GM04503 (cell line): ENCODE results near the gene SLC25A31.

Experiments used
- DNase-seq: peaks from one replicate; pipeline ENCODE4 v3.0.0-alpha.2; 2012; ENCODE audit warnings: low read depth

Gene SLC25A31

GRCh38 chr4:127730142-127730913 is at the start of gene SLC25A31:
SLC25A31 (plus strand) TSS chr4:127730400; CDS start chr4:127730546, 146 bp downstream.
- no peak for DNase-seq

DNA sequence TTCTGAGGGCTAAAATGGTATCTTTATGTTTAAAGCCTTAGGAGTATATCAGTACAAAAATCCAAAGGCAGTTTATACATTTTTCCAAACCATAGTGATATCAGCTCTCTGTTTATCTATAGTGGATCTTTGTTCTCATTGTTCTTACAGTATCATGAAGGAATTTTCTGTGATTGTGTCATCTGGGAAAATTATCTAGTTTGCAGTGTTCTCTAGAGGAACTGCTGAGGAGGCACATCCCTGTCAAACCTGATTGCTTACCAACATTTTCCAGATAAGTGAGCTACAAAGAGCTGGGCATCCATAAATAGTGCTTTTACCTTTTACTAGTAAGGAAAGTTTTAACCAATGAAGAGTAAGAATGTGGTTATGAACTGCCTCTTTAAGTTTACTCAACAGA is 44.9 kb upstream of the SLC25A31 start:
- no peak for DNase-seq

DNA sequence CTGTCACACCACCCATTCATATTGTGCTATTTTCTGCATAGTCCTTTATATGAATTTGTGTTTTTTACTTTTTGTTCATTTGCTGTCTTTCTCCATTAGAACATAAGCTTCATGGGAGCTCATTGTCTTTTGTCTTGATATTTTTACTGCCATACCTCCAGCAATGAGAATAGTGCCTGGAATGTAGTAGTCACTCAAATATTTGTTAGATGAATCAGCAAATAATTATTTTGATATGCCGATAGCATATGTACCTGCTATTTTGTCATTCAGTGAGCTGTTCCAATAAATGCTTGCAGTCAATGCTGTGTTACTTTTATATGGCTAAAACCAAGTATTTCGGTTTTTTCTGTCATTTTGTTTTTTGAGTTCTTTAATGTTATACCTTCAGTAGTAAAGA is 43.5 kb upstream of the SLC25A31 start:
- DNase-seq = no peak

DNA sequence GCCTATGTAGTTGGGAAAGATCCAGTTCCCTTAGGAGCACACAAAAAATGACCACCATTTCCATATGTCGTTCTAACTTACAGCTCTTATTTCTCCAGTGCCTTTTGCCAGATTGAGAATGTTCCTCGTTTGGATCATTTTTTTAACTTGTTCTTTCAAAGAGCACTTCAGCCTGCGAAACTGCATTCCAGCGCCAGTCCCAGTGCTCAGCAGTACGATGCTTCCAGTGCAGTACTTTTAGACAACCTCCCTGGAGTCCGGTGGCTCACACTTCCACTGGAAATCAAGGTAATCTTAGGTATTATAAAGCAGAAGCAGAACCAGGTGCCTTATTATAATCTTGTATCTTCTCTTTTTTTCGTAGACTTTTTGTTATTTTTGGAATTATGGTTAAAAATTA is 42.6 kb upstream of the SLC25A31 start:
- DNase-seq = no peak

GRCh38 chr4:127698789-127699200 is 31.4 kb upstream of the SLC25A31 start:
- peak; percentile 19 for DNase-seq

- no peak for DNase-seq
These were observed 21.2 kb upstream of the SLC25A31 start for GRCh38 chr4:127708985-127709384.

GRCh38 chr4:127709456-127709855 is 20.7 kb upstream of the SLC25A31 start:
- no peak for DNase-seq

DNA sequence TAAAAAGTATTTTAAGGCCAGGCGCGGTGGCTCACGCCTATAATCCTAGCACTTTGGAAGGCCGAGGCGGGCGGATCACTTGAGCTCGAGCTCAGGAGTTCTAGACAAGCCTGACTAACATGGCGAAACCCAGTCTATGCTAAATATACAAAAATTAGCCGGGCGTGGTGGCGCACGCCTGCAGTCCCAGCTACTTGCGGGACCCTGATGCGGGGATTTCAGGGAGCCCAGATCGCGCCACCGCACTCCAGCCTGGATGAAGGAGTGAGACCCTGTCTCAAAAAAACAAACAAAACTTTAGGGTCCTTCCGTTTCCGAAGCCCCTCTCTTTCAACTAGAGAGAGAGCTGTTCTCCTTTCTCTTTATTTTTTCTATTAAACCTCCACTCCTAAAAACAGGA is 1.2 kb downstream of the SLC25A31 start:
- no peak for DNase-seq

DNA sequence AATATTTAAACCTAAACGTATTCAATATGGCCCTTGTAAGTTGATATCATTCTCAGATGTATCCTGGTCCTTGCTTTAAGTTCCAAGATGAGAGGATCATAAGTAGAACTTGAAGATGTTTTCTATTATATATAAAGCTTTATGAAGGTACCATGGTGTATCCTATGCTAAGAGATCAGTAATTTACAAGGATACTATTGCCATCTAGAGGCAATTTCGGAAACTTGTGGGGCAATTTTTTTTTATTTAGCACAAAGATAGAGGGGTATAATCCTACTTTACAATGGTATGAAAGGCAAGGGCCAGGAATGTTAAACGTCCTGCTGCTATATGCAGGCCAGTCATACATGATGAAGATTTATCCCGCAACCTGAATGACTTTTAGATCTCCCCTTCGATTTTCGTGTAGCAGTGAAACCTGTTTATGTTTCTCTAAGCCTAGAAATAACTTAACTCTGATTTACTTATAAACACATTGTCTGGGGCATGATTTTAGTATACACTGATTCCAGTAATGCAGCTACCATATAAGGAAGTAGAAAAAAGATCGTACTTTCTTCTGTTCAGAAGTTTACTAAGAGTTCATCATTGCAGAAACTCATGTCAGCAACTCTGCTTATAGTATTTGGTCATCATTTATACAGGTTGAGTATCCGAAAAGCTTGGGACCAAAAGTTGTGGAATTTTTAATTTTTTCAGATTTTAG is 2.6 kb downstream of the SLC25A31 start:
- DNase-seq = peak; percentile 7

- DNase-seq = no peak
These were observed 4.8 kb downstream of the SLC25A31 start for GRCh38 chr4:127734976-127735375.

DNA sequence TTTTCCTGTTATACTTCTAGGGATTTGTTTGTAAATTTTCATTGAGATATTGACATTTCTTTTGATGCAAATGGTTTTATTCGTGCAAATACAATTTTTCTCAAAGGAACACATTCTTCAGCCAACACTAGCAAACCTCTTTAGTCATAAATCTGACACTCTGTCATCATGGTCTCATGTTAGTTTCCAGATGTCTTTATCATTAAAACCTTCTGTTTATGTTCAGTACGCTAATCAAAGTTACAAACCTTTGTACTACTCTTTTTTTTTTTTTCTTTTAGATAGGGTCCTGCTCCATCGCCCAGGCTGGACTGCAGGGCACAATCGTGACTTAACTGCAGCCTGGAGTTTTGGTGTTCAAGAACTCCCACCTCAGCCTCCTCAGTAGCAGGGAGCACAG is 7.1 kb downstream of the SLC25A31 start:
- no peak for DNase-seq

DNA sequence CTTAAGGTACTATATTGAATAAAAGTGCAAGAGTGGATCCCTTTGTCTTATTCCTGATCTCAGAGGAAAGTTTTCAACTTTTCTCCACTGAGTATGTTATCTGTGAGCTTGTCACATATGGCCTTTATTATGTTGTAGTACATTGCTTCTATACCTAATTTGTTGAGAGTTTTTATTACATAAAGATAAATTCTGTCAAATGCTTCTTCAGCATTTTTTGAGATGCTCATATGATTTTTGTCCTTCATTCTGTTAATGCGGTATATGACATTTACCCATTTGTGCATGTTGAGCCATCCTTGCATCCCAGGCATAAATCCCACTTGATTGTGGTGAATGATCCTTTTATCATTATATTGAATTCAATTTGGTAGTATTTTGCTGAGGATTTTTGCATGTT is 11.0 kb downstream of the SLC25A31 start:
- no peak for DNase-seq

DNA sequence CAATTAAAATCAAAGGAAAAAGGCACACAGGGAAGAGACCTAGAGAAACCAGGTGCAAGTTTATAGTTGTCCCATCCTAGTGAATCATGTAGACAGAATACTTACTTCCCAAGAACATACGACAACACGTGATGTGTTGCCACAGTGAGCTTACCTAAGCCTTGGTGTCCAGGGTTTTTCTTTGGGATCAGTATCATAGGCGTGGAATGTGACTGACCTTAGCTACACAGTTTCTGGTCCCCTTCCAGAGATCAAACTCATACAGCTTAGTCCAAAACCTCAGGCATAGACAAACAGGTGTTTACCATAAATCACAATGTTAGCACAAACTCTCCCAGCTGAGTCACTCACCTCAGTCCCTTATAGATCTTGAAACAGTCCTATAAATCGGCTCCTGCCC is 17.7 kb downstream of the SLC25A31 start:
- DNase-seq = no peak

- DNase-seq = no peak
These were observed 18.8 kb downstream of the SLC25A31 start for GRCh38 chr4:127748957-127749356.

- DNase-seq = no peak
These were observed 26.7 kb downstream of the SLC25A31 start for GRCh38 chr4:127756906-127757305.

DNA sequence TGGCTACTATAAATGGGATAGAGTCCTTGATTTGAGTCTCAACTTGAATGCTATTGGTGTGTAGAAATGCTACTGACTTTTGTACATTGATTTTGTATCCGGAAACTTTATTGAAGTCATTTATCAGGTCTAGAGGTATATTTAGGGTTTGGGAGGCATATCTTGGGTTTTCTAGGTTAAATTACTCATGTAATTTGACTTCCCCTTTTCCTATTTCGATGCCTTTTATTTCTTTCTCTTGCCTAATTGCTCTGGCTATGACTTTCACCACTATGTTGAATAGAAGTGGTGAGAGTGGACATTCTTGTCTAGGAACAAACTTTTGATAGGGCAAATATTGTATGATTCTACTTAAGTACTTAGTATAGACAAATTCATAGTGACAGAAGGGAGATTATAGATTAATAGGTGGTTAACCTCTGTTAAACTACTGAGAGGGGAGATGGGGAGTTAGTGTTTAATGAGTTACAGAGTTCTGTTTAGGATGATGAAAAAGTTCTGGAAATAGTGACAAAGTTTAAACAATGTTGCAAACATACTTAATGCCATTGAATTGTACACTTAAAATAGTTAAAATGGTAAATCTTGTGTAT is 29.1 kb downstream of the SLC25A31 start:
- no peak for DNase-seq

DNA sequence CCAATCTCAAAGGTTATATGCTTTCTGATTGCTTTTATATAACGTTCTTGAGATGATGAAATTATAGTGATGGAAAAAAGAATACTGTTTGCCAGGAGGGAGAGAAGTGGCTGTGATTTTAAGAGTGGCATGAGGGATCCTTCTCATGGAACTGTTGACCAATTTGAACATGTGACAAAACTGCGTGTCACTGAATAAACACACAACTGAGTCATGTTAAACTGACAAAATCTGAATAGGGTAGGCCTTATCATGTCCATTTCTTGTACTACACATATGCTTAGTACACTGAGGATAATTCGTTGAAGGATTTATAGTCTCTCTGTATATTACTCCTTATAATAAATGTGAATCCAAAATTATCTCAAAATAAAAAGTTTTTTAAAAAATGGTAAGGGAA is 29.7 kb downstream of the SLC25A31 start:
- DNase-seq = no peak

- DNase-seq = no peak
These were observed 41.5 kb downstream of the SLC25A31 start for GRCh38 chr4:127771535-127772275.

DNA sequence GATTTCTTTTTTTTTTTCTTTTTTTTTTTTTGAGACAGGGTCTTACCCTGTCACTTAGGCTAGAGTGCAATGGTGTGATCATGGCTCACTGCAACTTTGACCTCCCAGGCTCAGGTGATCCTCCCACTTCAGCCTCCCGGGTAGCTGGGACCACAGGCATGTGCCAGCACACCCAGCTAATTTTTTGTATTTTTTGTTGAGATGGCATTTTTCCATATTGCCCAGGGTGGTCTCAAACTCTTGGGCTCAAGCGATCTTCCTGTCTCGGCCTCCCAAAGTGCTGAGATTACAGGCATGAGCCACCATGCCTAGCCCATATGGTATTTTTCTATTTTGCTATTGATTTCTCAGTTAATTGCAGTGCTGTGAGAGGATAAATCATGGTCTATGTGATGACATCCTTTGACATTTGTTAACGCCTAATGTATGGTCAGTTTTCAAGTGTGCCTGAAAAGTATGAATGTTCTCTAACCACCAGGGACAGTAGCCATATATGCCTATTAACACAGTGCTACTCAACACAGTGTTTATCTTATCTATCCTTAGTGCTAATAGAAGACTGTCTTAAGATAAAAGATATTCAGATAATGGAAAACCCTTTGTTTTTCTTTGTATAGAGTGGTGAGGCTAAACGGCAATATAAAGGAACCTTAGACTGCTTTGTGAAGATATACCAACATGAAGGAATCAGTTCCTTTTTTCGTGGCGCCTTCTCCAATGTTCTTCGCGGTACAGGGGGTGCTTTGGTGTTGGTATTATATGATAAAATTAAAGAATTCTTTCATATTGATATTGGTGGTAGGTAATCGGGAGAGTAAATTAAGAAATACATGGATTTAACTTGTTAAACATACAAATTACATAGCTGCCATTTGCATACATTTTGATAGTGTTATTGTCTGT is 42.8 kb downstream of the SLC25A31 start:
- DNase-seq = no peak

DNA sequence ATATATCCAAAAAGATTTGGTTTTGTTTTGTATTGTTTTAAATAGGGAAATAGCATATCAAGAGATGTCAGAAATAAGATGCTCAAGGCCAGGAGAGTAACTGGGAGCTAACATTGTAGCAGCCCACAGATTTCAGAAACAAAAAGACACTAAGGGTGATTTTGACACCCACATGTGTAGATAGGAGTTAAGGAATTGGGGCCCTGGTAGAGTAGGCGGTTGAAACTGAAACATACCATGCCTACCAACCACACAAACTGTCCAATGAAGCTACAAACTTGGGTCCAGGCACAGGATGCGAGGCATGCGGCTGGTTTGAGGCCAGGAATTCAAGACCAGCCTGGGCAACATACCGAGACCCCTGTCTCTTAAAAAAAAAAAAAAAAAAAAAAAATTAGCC is 45.6 kb downstream of the SLC25A31 start:
- no peak for DNase-seq

- no peak for DNase-seq
These were observed 46.4 kb downstream of the SLC25A31 start for GRCh38 chr4:127776620-127777019.
